Activated CD4-positive, alpha-beta memory T cell treated with anti-CD3 and anti-CD28 coated beads for 36 hours (primary cell): ENCODE results near the gene TSHZ2. TPM values are rescaled to one million over a fixed set of nuclear protein-coding genes. Genes with fewer than 3 reads are reported as not detected.
"Not testable (repeated sequence)": the region's sequence is repeated elsewhere in the genome, so short reads cannot be mapped to it uniquely, and the experiment has no call there.

Experiments
- CTCF ChIA-PET: fragments of 350-600 bp; sonication (Branson Sonifier 250); formaldehyde crosslinking; loops from one replicate; lab custom pipeline; 2021; ENCODE audit warnings: antibody characterized with exemption, inconsistent platforms; lab: Charles Lee
- POLR2A ChIA-PET: fragments of 350-600 bp; sonication (Branson Sonifier 250); formaldehyde crosslinking; loops from one replicate; lab custom pipeline; 2021; ENCODE audit warnings: antibody characterized with exemption; lab: Charles Lee
- DNase-seq: peaks from one replicate; pipeline ENCODE4 v3.0.0-alpha.2; 2020
- H3K27ac Mint-ChIP-seq: one replicate; pipeline ENCODE4 v1.8.0; 2021; ENCODE audit warnings: mixed read lengths
- H3K27me3 Mint-ChIP-seq: one replicate; pipeline ENCODE4 v1.8.0; 2021; ENCODE audit warnings: mixed read lengths
- H3K36me3 Mint-ChIP-seq: one replicate; pipeline ENCODE4 v1.8.0; 2021; ENCODE audit warnings: mixed read lengths
- H3K4me1 Mint-ChIP-seq: one replicate; pipeline ENCODE4 v1.8.0; 2021; ENCODE audit warnings: low read depth, mixed read lengths
- H3K4me3 Mint-ChIP-seq: one replicate; pipeline ENCODE4 v1.8.0; 2021; ENCODE audit warnings: mild to moderate bottlenecking, mixed read lengths
- H3K9me3 Mint-ChIP-seq: one replicate; pipeline ENCODE4 v1.8.0; 2021; ENCODE audit warnings: mixed read lengths
- intact Hi-C: fragments of 100-400 bp; cut with micrococcal nuclease; formaldehyde crosslinking; loops from one replicate; pipeline ENCODE4 v1.15.1; 2023
- total RNA-seq, 2 experiments: library from RNA; stranded (reverse); gene quantifications; one replicate each; pipeline ENCODE4 v1.2.3, GENCODE V29; 2021

Gene TSHZ2
- total RNA-seq, 2 experiments from 2014 or later, result 28.9 to 36.0 TPM

- CTCF ChIA-PET, result no interaction called here
- H3K4me3 Mint-ChIP-seq, result no peak overlapping the region
- no peak overlapping the region for H3K27ac Mint-ChIP-seq
- intact Hi-C loops, result no loop called here
- H3K9me3 Mint-ChIP-seq, result peaks cover 2% of the 10 kb centered on the region
- POLR2A ChIA-PET, result no interaction called here
- H3K36me3 Mint-ChIP-seq, result no peaks in the 10 kb centered on the region
- H3K4me1 Mint-ChIP-seq, result no peaks in the 10 kb centered on the region
- no peak for DNase-seq
- H3K27me3 Mint-ChIP-seq, result peaks cover 4% of the 10 kb centered on the region
Observed at GRCh38 chr20:53502820-53503219, 530.7 kb downstream of the TSHZ2 start.

- intact Hi-C loops, result no loop called here
- CTCF ChIA-PET, result no interaction called here
- H3K36me3 Mint-ChIP-seq, result no peaks in the 10 kb centered on the region
- no peaks in the 10 kb centered on the region for H3K4me1 Mint-ChIP-seq
- H3K4me3 Mint-ChIP-seq, result no peak overlapping the region
- peaks cover 1% of the 10 kb centered on the region for H3K27me3 Mint-ChIP-seq
- POLR2A ChIA-PET, result no interaction called here
- no peak overlapping the region for H3K27ac Mint-ChIP-seq
- peaks cover 2% of the 10 kb centered on the region for H3K9me3 Mint-ChIP-seq
- no peak for DNase-seq
Observed at GRCh38 chr20:53503517-53503919, 531.4 kb downstream of the TSHZ2 start.

DNA sequence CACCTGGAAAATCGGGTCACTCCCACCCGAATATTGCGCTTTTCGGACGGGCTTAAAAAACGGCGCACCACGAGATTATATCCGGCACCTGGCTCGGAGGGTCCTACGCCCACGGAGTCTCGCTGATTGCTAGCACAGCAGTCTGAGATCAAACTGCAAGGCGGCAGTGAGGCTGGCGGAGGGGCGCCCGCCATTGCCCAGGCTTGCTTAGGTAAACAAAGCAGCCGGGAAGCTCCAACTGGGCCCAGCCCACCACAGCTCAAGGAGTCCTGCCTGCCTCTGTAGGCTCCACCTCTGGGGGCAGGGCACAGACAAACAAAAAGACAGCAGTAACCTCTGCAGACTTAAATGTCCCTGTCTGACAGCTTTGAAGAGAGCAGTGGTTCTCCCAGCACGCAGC is 531.9 kb downstream of the TSHZ2 start:
- DNase-seq, H3K4me1 Mint-ChIP-seq, H3K36me3 Mint-ChIP-seq, intact Hi-C loops, H3K9me3 Mint-ChIP-seq, H3K4me3 Mint-ChIP-seq, H3K27ac Mint-ChIP-seq, POLR2A ChIA-PET, H3K27me3 Mint-ChIP-seq, CTCF ChIA-PET: not testable (repeated sequence)

DNA sequence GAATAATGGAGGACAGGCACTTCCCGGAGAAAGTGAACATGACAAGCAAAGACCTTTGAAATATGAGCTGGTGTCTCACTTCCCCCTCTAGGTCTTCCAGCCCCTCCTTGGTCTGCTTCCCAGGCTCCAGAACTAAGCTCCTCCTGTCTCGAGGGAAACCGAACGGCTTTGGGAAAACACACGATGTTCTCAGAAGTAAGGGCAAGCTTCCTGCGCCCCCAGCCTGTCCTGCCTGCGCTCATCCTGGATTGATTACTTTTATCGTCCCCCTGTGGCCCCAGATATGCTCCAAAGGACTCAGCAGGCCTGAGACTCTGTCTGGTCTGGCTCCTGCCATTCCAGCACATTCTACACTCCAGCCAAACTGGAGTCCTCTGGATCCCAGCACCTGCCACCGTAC is 538.1 kb downstream of the TSHZ2 start:
- POLR2A ChIA-PET, result interaction anchor here (0.6 kb wide), 1 partner anchor 1099 kb away, joined by 4 read pairs; no protein-coding TSS in a partner anchor
- Mint-ChIP-seq H3K27ac (no peak overlapping the region), H3K4me3 (no peak overlapping the region), H3K9me3 (peaks cover 2% of the 10 kb centered on the region), H3K4me1 (no peaks in the 10 kb centered on the region), H3K36me3 (no peaks in the 10 kb centered on the region), H3K27me3 (no peaks in the 10 kb centered on the region)
- no peak for DNase-seq
- CTCF ChIA-PET, result no interaction called here
- intact Hi-C loops, result no loop called here

- no peak for DNase-seq
- intact Hi-C loops, result no loop called here
- ChIA-PET POLR2A (no interaction called here), CTCF (interaction anchor here (0.6 kb wide), 1 partner anchor 358 kb away, joined by 3 read pairs; no protein-coding TSS in a partner anchor)
- Mint-ChIP-seq H3K27ac (no peak overlapping the region), H3K4me3 (no peak overlapping the region), H3K27me3 (no peaks in the 10 kb centered on the region), H3K9me3 (no peaks in the 10 kb centered on the region), H3K36me3 (no peaks in the 10 kb centered on the region), H3K4me1 (no peaks in the 10 kb centered on the region)
Observed at GRCh38 chr20:53510704-53511103, 538.5 kb downstream of the TSHZ2 start.

DNA sequence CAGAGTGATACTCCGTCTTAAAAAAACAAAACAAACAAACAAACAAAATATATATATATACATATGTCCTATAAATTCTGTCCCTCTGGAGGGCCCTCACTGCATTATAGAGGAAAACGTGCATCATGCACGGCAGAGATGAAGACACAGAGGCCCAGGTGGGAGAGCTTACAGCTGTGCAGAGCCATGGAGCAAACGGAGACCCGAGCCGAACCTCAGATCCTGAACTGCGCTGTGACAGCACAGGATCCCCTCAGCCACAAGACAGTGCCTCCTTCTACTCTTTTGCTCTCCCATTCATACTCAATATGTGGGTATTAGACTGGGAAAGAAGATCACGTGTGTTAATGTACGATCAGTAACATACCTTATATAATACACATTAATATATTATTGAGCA is 539.9 kb downstream of the TSHZ2 start:
- no peaks in the 10 kb centered on the region for H3K27me3 Mint-ChIP-seq
- POLR2A ChIA-PET, result no interaction called here
- H3K4me3 Mint-ChIP-seq, result no peak overlapping the region
- H3K36me3 Mint-ChIP-seq, result no peaks in the 10 kb centered on the region
- H3K9me3 Mint-ChIP-seq, result no peaks in the 10 kb centered on the region
- no peaks in the 10 kb centered on the region for H3K4me1 Mint-ChIP-seq
- CTCF ChIA-PET, result no interaction called here
- intact Hi-C loops, result no loop called here
- DNase-seq, result no peak
- no peak overlapping the region for H3K27ac Mint-ChIP-seq

GRCh38 chr20:53513168-53513488 is 541.0 kb downstream of the TSHZ2 start:
- no peaks in the 10 kb centered on the region for H3K9me3 Mint-ChIP-seq
- DNase-seq, result no peak
- CTCF ChIA-PET, result no interaction called here
- POLR2A ChIA-PET, result no interaction called here
- intact Hi-C loops, result no loop called here
- no peak overlapping the region for H3K27ac Mint-ChIP-seq
- H3K4me3 Mint-ChIP-seq, result no peak overlapping the region
- H3K36me3 Mint-ChIP-seq, result no peaks in the 10 kb centered on the region
- no peaks in the 10 kb centered on the region for H3K4me1 Mint-ChIP-seq
- H3K27me3 Mint-ChIP-seq, result no peaks in the 10 kb centered on the region

- POLR2A ChIA-PET, result no interaction called here
- no peaks in the 10 kb centered on the region for H3K4me1 Mint-ChIP-seq
- intact Hi-C loops, result no loop called here
- H3K27me3 Mint-ChIP-seq, result no peaks in the 10 kb centered on the region
- H3K27ac Mint-ChIP-seq, result no peak overlapping the region
- no peak for DNase-seq
- no peak overlapping the region for H3K4me3 Mint-ChIP-seq
- CTCF ChIA-PET, result no interaction called here
- H3K36me3 Mint-ChIP-seq, result no peaks in the 10 kb centered on the region
- H3K9me3 Mint-ChIP-seq, result no peaks in the 10 kb centered on the region
Observed at GRCh38 chr20:53513489-53514298, 541.5 kb downstream of the TSHZ2 start.

DNA sequence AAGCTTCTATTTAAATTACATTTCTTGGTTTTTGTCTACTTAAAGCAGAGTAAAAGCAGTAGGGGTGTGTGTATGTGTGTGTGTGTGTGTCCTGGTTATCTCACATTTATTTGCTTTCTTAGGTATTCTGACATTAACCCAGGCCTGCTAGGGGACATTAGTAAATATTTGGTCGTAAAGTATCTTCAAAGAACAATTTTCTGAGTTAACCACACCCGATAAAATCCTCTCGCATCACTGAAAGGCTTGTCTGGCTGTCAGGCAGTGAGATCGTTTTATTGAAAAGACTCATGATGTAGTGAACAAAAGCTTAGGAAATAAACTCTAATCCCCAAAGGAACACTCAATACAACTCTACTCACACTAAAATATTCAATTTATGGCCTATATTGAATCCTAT is 543.6 kb downstream of the TSHZ2 start:
- no peak for DNase-seq
- no peaks in the 10 kb centered on the region for H3K36me3 Mint-ChIP-seq
- POLR2A ChIA-PET, result no interaction called here

GRCh38 chr20:53517146-53517545 is 545.0 kb downstream of the TSHZ2 start:
- no peaks in the 10 kb centered on the region for H3K4me1 Mint-ChIP-seq
- POLR2A ChIA-PET, result no interaction called here

More for the DNA sequence above, 543.6 kb downstream of the TSHZ2 start:
- H3K27me3 Mint-ChIP-seq, result no peaks in the 10 kb centered on the region
- no peak overlapping the region for H3K27ac Mint-ChIP-seq
- no peaks in the 10 kb centered on the region for H3K9me3 Mint-ChIP-seq
- H3K4me3 Mint-ChIP-seq, result no peak overlapping the region
- no peaks in the 10 kb centered on the region for H3K4me1 Mint-ChIP-seq
- CTCF ChIA-PET, result interaction anchor here (0.6 kb wide), 1 partner anchor 1400 kb away, joined by 3 read pairs; no protein-coding TSS in a partner anchor
- intact Hi-C loops, result no loop called here

GRCh38 chr20:53521421-53521820 is 549.3 kb downstream of the TSHZ2 start:
- H3K36me3 Mint-ChIP-seq, H3K4me3 Mint-ChIP-seq, H3K4me1 Mint-ChIP-seq, intact Hi-C loops, H3K27ac Mint-ChIP-seq, H3K27me3 Mint-ChIP-seq, DNase-seq, H3K9me3 Mint-ChIP-seq, POLR2A ChIA-PET: not testable (repeated sequence)
- CTCF ChIA-PET, result interaction anchor here (0.5 kb wide), 1 partner anchor 9 kb away, joined by 3 read pairs; no protein-coding TSS in a partner anchor

More at GRCh38 chr20:53517146-53517545, 545.0 kb downstream of the TSHZ2 start:
- DNase-seq, result no peak
- Mint-ChIP-seq H3K9me3 (no peaks in the 10 kb centered on the region), H3K27ac (no peak overlapping the region), H3K27me3 (peaks cover 2% of the 10 kb centered on the region), H3K4me3 (no peak overlapping the region), H3K36me3 (no peaks in the 10 kb centered on the region)
- intact Hi-C loops, result no loop called here
- CTCF ChIA-PET, result no interaction called here

DNA sequence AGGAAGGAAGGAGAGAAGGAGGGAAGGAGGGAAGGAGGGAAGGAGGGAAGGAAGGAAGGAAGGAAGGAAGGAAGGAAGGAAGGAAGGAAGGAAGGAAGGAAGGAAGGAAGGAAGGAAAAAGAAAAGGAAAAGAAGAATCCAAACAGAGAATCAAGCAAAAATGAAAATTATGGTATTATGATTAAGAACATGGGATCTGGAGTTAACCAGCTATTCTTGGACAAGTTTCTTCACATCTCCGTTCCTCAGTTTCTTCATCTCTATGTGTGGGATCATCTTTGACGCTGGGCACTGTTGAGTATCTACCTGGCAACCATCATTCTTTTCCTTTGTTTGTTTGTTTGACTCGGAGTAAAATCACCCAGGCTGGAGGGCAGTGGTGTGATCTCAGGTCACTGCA is 549.9 kb downstream of the TSHZ2 start:
- Mint-ChIP-seq H3K4me3 (no peak overlapping the region), H3K27me3 (peaks cover 2% of the 10 kb centered on the region), H3K36me3 (no peaks in the 10 kb centered on the region), H3K9me3 (no peaks in the 10 kb centered on the region), H3K27ac (no peak overlapping the region), H3K4me1 (no peaks in the 10 kb centered on the region)
- intact Hi-C loops, result no loop called here
- ChIA-PET CTCF (interaction anchor here (0.5 kb wide), 1 partner anchor 8 kb away, joined by 3 read pairs; no protein-coding TSS in a partner anchor), POLR2A (no interaction called here)
- no peak for DNase-seq

DNA sequence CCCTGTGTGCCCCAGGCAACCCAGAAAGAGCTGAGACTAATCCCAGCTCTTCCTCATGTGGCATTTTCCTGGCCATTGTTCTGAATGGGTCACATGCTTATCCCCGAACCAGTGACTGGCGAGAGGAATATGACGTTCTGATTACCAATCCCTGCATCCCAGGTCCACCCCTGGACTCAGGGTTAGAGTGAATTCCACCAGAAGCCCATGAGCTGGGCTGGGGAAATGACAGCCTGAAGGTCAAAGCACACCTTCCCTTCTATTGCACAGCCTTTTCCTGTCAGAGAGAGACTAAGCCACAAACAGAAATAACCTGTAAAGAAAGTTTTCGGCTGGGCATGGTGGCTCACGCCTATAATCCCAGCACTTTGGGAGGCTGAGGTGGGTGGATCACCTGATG is 550.5 kb downstream of the TSHZ2 start:
- no peak overlapping the region for H3K4me3 Mint-ChIP-seq
- no peaks in the 10 kb centered on the region for H3K9me3 Mint-ChIP-seq
- peaks cover 2% of the 10 kb centered on the region for H3K27me3 Mint-ChIP-seq
- intact Hi-C loops, result no loop called here
- CTCF ChIA-PET, result no interaction called here
- H3K4me1 Mint-ChIP-seq, result no peaks in the 10 kb centered on the region
- H3K27ac Mint-ChIP-seq, result no peak overlapping the region
- POLR2A ChIA-PET, result no interaction called here
- no peaks in the 10 kb centered on the region for H3K36me3 Mint-ChIP-seq
- DNase-seq, result no peak
